ENCODE measurements around the gene ARPC3. TPM values are rescaled to one million over a fixed set of nuclear protein-coding genes. Genes with fewer than 3 reads are reported as not detected.

Gene ARPC3
- 230 TPM for total RNA-seq (ENCODE audit: unreplicated experiment)
- long read RNA-seq, transcript ARPC3-201 (7 exons, 1,014 nt): major isoform, 176 of 192 reads
- long read RNA-seq, partial matches to known transcripts: 5 of 192 reads
- long read RNA-seq, other reads (novel, unspliced or antisense): 10 of 192 reads

GRCh38 chr12:110449799-110450497, at the start of gene ARPC3:
Gene ARPC3 (minus strand): TSS chr12:110450337. CDS start chr12:110450260, 77 bp downstream.
- Mint-ChIP-seq H3K9me3 (ENCODE audit: unreplicated experiment) (no peaks in the 10 kb centered on the region), H3K4me1 (ENCODE audit: unreplicated experiment) (peaks cover 18% of the 10 kb centered on the region), H3K4me3 (ENCODE audit: unreplicated experiment) (peak within 1 kb of the TSS; percentile 96), H3K36me3 (ENCODE audit: low read depth, unreplicated experiment) (peaks cover 17% of the 10 kb centered on the region), H3K27me3 (ENCODE audit: unreplicated experiment) (peaks cover 13% of the 10 kb centered on the region), H3K27ac (ENCODE audit: unreplicated experiment) (peak within 1 kb of the TSS; percentile 98)
- peak; percentile 57 for TF ChIP-seq CTCF (IDR thresholded peaks at IDR 0.05; ENCODE audit: unreplicated experiment)
- peak; percentile 90 for DNase-seq (ENCODE audit: low spot score)

- no peaks in the 10 kb centered on the region for H3K9me3 Mint-ChIP-seq (ENCODE audit: unreplicated experiment)
- no peaks in the 10 kb centered on the region for H3K27me3 Mint-ChIP-seq (ENCODE audit: unreplicated experiment)
- H3K4me3 Mint-ChIP-seq (ENCODE audit: unreplicated experiment): no peak overlapping the region
- TF ChIP-seq CTCF (IDR thresholded peaks at IDR 0.05; ENCODE audit: unreplicated experiment): no peak
- peaks cover 16% of the 10 kb centered on the region for H3K4me1 Mint-ChIP-seq (ENCODE audit: unreplicated experiment)
- no peak for DNase-seq (ENCODE audit: low spot score)
- H3K27ac Mint-ChIP-seq (ENCODE audit: unreplicated experiment): no peak overlapping the region
- peaks cover 8% of the 10 kb centered on the region for H3K36me3 Mint-ChIP-seq (ENCODE audit: low read depth, unreplicated experiment)
These were observed 49.0 kb upstream of the ARPC3 start for GRCh38 chr12:110498984-110499706.

GRCh38 chr12:110475426-110475825, 25.3 kb upstream of the ARPC3 start:
- Mint-ChIP-seq H3K4me1 (ENCODE audit: unreplicated experiment) (no peaks in the 10 kb centered on the region), H3K9me3 (ENCODE audit: unreplicated experiment) (no peaks in the 10 kb centered on the region), H3K36me3 (ENCODE audit: low read depth, unreplicated experiment) (no peaks in the 10 kb centered on the region), H3K27ac (ENCODE audit: unreplicated experiment) (no peak overlapping the region), H3K4me3 (ENCODE audit: unreplicated experiment) (no peak overlapping the region), H3K27me3 (ENCODE audit: unreplicated experiment) (peaks cover 2% of the 10 kb centered on the region)
- TF ChIP-seq CTCF (IDR thresholded peaks at IDR 0.05; ENCODE audit: unreplicated experiment): no peak
- no peak for DNase-seq (ENCODE audit: low spot score)

GRCh38 chr12:110468214-110469048, 18.3 kb upstream of the ARPC3 start, which contains the start of the genes FAM216A and GPN3:
Gene FAM216A (plus strand): TSS chr12:110468845. CDS start chr12:110468876, 31 bp downstream.
Gene GPN3 (minus strand): TSS chr12:110468257. CDS start chr12:110468203, 54 bp downstream.
- peaks cover 7% of the 10 kb centered on the region for H3K36me3 Mint-ChIP-seq (ENCODE audit: low read depth, unreplicated experiment)
- H3K9me3 Mint-ChIP-seq (ENCODE audit: unreplicated experiment): no peaks in the 10 kb centered on the region
- peak; percentile 90 for DNase-seq (ENCODE audit: low spot score)
- TF ChIP-seq CTCF (IDR thresholded peaks at IDR 0.05; ENCODE audit: unreplicated experiment): no peak
- peaks cover 5% of the 10 kb centered on the region for H3K27me3 Mint-ChIP-seq (ENCODE audit: unreplicated experiment)
- peak within 1 kb of the TSS; percentile 98 for H3K27ac Mint-ChIP-seq (ENCODE audit: unreplicated experiment)
- H3K4me1 Mint-ChIP-seq (ENCODE audit: unreplicated experiment): peaks cover 11% of the 10 kb centered on the region
- H3K4me3 Mint-ChIP-seq (ENCODE audit: unreplicated experiment): peak within 1 kb of the TSS; percentile 100
